HG03378 (cell line): ENCODE measurements around the gene BICD2.

Experiments
- ATAC-seq: cut with Tn5 transposase; IDR thresholded peaks from one replicate; pipeline ENCODE4 v1.9.1; 2021; ENCODE audit warnings: mild to moderate bottlenecking, moderate library complexity; ENCODE audit not compliant: unreplicated experiment

The BICD2 gene

GRCh38 chr9:92716557-92716956 lies 48.1 kb downstream of the BICD2 start:
- no peak for ATAC-seq

GRCh38 chr9:92715488-92716231 lies 49.0 kb downstream of the BICD2 start:
- no peak for ATAC-seq

GRCh38 chr9:92714787-92715487 lies 49.7 kb downstream of the BICD2 start:
- no peak for ATAC-seq

GRCh38 chr9:92714016-92714415 lies 50.6 kb downstream of the BICD2 start:
- no peak for ATAC-seq

GRCh38 chr9:92713528-92713927 lies 51.1 kb downstream of the BICD2 start:
- ATAC-seq: no peak

- no peak for ATAC-seq
Measured at GRCh38 chr9:92712767-92713166, 51.9 kb downstream of the BICD2 start.

GRCh38 chr9:92711844-92712243 lies 52.8 kb downstream of the BICD2 start:
- no peak for ATAC-seq

- ATAC-seq: no peak
Measured at GRCh38 chr9:92711146-92711545, 53.5 kb downstream of the BICD2 start.

- ATAC-seq: no peak
Measured at GRCh38 chr9:92710368-92710767, 54.3 kb downstream of the BICD2 start.

- ATAC-seq: no peak
Measured at GRCh38 chr9:92709954-92710353, 54.7 kb downstream of the BICD2 start.

GRCh38 chr9:92709240-92709639 lies 55.4 kb downstream of the BICD2 start:
- no peak for ATAC-seq

- no peak for ATAC-seq
Measured at GRCh38 chr9:92707530-92707929, 57.1 kb downstream of the BICD2 start.

GRCh38 chr9:92706218-92706940 lies 58.3 kb downstream of the BICD2 start:
- peak; percentile 65 for ATAC-seq

- no peak for ATAC-seq
Measured at GRCh38 chr9:92704528-92704927, 60.1 kb downstream of the BICD2 start.

- ATAC-seq: no peak
Measured at GRCh38 chr9:92696619-92697018, 68.0 kb downstream of the BICD2 start.

GRCh38 chr9:92686954-92687353 lies 77.7 kb downstream of the BICD2 start:
- ATAC-seq: no peak

GRCh38 chr9:92685022-92685421 lies 79.6 kb downstream of the BICD2 start:
- no peak for ATAC-seq

- no peak for ATAC-seq
Measured at GRCh38 chr9:92682269-92682668, 82.4 kb downstream of the BICD2 start.

GRCh38 chr9:92680166-92681119 lies 84.2 kb downstream of the BICD2 start:
- ATAC-seq: no peak

GRCh38 chr9:92679413-92680165 lies 85.0 kb downstream of the BICD2 start:
- ATAC-seq: no peak
